ENCODE results near the gene KRTAP4-4.
"Not testable (repeated sequence)": the region's sequence is repeated elsewhere in the genome, so short reads cannot be mapped to it uniquely, and the experiment has no call there.

Gene KRTAP4-4

DNA sequence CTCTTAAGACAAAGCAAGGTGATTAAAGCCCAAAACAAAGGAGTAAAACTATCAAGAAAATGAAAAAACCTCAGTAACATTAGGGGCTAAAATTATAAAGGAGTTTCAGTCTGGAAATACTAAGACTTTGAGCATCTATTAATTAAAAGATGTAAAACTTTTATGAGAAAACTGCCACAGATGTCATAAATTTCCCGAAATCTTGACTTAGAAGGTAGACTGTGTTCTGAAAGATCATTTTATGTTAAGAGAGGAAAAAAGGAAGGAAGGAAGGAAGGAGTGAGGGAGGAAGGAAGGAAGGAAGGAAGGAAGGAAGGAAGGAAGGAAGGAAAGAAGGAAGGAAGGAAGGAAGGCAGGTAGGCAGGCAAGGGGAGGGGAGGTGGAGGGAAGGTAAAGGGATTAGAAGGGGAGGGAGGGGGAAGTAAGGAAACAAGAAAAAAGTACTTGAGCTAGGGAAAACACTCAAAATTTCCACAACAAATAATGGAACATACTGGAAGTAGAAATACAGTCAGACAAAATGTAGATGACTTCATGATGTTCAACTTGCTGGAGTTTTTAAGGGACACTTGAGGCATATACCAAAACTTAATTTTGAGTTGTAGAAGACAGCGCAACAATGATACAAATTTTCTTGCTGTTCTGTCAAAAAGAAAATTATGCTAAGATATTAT is 12.9 kb downstream of the KRTAP4-4 start:
- no peak for DNase-seq

DNA sequence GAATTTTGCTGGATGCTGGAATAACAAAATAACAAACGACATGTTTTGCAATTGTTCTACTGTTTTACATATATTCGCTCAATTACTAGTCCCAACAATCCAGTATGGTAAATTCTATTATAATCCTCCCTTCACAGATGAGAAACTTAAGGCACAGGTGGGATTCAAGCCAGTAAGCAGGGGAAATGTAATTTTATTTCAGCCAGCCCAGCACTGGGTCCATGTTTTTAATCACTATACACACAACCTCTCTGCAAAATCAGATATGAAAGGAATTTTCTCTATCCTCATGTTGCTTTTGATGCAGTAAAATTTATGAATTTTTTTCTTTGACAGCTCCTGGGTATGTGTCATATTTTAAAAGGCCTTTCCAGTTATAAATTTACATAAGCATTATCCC is 15.3 kb downstream of the KRTAP4-4 start:
- DNase-seq: no peak

DNA sequence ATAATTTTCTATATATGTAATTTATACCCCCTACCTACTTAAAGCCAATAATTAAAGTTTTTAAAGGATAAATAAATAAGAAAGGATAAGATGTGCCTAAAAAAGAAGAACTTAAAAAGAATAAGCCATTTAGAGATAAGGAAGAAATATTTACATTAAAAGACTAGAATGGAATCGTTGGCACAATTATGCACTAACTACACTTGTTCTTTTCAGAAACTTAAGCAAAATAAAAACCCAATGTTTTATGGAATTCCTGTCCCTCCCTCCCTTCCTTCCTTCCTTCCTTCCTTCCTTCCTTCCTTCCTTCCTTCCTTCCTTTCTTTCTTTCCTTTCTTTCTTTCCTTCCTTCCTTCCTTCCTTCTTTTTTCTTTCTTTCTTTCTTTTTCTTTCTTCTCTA is 15.7 kb downstream of the KRTAP4-4 start:
- no peak for DNase-seq

DNA sequence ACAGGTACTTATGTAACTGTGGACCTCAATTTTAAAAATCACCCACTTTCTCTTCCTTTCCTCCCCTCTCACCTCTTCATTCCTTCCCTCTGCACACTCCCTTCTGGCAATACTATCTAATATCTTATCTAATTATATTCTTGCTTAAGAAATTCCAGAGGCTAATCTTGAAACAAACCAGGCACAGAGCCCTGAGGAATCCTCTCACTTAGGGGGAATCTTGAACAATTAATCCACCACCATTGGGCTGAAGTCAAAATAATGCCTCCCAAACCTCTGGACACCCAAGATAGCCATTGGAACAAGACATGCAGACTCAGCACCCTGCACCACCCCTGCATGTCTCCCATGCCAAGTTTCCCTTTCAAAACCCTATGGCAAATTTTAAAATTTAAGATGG is 19.2 kb downstream of the KRTAP4-4 start:
- no peak for DNase-seq

DNA sequence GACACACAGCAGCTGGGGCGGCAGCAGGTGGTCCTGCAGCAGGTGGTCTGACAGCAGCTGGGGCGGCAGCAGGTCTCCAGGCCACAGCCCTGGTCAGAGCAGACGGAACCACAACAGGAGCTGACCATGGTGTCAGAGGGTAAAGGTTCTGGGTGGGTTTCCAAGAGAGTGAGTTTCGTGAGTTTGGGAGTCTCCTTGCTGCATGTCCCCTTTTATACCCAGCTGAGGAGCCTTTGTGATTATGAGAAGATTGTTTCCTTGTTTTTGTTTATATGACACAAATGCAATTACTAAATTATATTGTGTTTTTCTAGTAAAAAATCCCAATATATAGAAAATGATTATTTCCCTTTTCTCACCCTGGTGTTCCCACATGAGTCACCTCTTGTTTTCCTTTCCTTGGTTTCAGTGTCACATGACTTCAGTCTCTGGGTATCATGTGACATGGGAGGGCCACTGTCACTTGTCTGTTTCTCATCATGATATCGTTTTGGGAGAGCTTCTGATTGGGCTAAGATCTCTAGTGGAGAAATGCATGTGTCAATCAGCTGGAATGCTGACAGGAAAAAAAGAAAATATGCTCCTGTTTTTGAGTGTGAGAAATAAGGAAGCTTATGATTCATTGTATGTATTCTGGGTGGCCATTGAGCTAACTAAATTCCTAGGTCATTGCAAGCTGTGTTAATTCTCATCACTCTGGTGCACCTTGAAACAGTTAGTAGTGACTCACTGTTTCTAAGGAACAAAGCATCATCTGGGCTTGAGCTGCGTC is 20.0 kb downstream of the KRTAP4-4 start, which contains the start of gene KRTAP4-6:
KRTAP4-6 (minus strand) TSS at position 185 of the 772 bp plus-strand sequence; CDS start at position 128, 57 bp downstream.
- no peak for DNase-seq

DNA sequence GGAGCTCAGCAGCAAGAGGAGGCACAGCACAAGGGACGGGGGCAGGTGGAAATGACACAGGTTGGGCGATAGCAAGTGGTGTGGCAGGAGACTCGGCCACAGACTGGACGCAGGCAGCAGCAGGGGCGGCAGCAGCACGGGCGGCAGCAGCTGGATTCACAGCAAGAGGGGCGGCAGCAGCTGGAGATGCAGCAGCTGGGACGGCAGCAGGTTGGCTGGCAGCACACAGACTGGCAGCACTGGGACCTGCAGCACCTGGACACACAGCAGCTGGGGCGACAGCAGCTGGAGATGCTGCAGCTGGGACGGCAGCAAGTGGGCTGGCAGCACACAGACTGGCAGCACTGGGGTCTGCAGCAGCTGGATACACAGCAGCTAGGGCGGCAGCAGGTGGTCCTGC is 20.7 kb downstream of the KRTAP4-4 start:
- DNase-seq: not testable (repeated sequence)

DNA sequence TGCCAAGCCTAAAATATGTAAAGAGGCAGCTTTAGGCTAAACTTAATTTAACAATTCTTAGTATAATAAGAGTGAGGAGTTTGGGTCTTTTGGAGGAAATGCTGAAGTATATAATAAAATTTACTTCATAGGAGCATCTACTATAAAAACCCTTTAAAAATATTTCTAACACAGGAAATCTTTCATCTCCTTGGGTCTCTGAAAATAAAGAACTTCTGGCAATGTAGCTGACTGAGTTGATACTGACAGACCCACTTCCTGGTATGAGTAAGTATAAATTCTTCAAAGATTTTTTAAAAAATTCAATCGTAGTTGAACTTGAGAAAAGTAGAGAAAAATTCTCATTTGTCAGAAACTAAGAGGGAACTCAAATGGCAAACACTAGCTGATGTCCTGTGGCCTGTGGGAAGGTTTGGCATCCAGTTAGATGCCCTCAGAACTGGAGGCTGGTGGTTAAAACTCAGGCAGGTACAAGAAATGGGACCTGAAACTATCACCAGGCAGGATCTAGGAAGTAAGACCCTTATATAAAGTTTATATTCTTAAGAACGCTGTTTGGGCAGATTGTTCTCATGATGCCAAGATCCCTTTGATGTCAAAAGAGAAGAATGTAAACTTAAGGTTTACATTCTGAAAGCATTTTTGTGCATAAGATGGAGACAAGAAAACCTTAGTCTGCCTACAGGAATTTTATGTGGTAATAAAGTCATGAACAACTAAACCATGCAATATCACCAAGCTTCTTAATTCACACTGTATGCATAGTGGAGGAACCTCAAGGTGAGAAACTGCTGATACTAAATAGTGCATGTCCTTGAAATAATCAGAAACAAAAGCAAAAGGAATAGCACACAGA is 26.4 kb downstream of the KRTAP4-4 start:
- DNase-seq: peak in 3 of 6 experiments; percentile 34 to 44 (median 43)

DNA sequence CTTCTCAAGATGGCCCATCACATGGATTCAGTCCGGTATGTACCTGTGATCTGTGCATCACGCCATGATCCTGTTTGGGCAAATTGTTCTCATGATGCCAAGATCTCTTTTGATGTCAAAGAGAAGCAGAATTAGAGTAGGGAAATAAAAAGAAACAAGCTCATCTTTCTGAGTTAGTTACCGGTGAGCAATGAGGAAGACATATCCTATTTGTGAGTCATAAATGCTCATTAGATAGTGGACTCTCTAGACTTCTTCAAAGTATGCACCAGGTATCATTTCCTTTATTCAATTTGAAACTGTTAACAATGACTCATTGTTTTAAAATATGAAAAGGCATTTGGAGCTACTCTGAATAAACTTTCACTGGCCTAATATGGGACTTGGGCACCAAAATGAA is 28.6 kb downstream of the KRTAP4-4 start:
- no peak for DNase-seq

DNA sequence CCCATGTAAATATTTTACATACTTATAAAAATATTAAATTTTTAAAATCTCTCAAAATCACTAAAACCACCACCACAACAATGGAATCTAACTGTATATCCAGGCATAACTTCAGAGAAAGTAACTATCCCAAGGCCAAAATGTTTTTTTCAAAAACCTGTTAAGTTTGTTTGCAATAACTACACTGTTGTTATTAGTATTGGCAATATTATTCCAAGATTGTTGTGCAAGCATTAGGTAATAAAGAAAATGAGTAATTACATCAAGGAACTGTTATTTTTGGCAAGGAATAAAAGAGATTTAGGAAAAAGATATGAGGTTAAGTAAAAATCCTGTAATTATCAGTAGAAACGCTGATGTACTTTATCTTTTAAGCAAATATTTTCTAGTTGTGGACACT is 33.2 kb downstream of the KRTAP4-4 start:
- no peak for DNase-seq

DNA sequence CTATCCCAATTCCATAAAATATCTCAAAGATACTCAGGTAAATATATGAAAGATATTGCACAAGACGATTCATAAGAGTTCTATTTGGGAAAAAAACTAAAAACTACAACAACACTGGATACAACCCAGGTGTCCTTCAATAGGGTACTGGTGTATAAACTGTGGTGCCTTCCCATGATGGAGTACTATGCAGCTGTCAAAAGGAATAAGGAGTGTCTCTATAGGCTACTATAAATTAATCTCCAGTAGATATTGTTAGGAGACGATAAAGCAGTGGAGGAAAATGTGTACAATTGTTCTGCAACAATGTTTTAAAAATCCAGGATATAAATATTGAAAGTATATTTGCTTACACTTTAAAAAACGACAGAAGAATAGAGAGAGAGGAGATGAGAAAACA is 34.1 kb downstream of the KRTAP4-4 start:
- DNase-seq: no peak

DNA sequence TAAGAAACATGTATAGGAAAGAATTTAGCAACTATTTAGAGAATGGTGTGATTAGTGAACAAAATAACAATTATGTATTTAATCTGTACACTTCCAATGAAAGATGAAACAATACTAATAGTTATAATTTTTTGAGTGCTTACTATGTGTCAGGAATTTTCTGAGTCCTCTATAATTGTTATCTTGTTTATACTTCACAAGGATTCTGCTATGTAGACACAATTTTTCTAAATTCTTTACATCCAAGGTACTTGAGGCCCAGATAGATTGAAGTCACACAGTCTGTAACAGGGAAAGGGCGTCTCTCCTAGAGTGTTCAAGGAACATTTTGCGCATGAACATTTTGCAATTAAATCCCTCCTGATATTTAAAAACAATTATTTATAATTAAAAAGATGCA is 35.5 kb downstream of the KRTAP4-4 start:
- DNase-seq: no peak

DNA sequence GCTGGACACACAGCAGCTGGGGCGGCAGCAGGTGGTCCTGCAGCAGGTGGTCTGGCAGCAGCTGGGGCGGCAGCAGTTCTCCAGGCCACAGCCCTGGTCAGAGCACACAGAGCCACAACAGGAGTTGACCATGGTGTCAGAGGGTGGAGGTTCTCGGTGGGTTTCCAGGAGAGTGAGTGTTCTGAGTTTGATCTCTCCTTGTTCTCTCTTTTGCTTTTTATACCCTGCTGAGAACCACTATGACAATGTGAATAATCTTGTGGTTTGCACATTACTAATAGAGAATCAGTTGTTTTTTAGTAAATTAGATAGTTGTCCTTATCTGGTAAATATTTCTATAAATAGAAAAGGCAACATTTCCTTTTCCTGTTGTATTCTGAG is 36.6 kb downstream of the KRTAP4-4 start, which contains the start of gene KRTAP4-12:
KRTAP4-12 (minus strand) TSS at position 192 of the 381 bp plus-strand sequence; CDS start at position 132, 60 bp downstream.
- DNase-seq: not testable (repeated sequence)

DNA sequence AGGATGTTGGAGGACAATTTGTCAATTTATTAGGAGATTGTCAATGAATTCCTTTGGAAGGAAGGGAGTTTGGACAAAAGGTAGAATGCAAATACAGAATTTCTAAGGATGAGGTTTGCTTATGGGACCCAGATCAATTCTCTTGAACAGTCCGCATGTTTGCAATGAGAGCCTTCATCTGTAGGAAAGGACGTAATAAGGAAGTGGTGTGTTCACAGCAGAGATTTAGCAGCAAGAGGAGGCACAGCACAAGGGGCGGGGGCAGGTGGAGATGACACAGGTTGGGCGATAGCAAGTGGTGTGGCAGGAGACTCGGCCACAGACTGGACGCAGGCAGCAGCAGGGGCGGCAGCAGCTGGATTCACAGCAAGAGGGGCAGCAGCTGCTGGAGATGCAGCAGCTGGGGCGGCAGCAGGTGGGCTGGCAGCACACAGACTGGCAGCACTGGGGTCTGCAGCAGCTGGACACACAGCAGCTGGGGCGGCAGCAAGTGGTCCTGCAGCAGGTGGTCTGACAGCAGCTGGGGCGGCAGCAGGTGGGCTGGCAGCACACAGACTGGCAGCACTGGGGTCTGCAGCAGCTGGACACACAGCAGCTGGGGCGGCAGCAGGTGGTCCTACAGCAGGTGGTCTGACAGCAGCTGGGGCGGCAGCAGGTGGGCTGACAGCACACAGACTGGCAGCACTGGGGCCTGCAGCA is 37.1 kb downstream of the KRTAP4-4 start:
- peak in 2 of 6 experiments; percentile 23 for DNase-seq

DNA sequence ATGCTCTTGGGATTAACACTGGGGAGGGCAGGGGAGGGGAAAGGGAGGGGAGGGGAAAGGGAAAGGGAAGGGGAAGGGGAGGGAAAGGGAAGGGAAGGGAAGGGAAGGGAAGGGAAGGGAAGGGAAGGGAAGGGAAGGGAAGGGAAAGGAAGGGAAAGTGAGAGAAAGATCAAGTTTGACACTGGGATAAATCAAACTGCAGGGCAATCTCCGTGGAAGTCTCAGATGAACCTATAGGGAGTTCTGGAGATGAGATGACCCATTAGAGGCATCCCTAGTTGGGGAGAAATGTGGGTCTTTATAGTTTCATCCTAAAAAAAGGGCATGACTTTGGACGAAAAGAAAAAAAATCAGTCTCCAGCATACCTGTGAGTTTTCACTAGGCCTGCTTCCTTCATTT is 38.8 kb downstream of the KRTAP4-4 start:
- DNase-seq: no peak

DNA sequence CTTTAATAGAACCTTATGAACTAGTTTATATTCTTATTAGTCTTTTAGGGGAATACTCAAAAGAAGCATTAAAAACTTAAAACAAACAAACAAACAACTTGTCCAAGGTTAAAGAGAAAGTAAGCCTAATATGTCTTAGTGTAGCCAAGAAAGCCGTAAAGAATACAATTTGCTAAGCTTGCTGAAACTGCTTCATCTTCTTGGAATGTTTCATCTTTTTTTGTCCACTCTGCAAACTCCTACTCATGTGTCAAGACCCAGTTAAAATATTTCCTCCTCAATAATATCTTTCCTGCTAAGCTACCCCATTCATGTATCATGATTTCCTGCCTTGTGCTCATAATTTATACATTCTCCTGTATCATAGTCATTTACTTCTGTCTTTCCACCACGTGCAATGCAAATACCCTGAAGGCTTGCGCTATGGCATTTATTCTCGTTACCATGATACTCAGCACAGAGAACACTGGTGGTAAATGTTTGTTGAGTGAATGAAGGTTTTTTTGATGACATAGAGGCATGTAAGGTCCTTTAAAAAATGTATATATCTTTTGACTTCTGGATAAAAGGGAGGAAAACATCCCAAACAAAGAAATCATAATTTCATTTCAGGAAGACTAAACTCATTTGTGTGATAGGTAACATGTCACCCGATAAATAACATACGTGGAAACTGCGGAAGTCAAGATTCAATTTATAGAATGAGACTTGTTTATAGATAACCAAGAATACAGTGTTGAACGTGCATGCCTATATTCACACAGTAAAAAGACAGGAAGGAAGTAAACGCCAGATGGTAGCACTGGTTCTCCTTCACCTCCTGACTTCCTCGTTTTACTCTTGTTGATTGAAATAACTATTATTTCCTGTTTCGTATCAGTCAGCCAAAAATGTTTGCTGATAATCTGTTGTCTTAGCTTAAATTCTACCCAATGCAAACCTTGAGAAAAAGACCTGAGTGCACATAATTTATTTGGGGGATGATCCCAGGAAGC is 40.6 kb downstream of the KRTAP4-4 start:
- peak in 3 of 6 experiments; percentile 43 to 57 (median 52) for DNase-seq

DNA sequence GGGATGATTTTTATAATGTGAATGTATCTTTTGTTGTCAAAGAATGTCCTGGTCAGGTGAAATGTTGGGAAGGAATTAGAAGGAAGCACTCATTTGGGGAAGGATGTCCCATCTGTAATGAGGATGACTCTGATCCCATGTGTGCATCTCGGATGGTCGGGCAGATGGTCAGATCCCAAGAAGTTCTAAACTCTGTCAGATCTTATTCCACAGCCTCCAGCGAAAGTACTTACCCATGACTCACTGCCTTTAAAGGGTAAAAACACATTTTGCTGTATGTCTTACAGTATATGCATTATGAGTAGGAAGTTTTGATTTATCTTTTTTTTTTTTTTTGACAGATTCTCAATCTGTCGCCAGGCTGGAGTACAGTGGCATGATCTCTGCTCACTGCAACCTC is 41.8 kb downstream of the KRTAP4-4 start:
- DNase-seq: no peak

DNA sequence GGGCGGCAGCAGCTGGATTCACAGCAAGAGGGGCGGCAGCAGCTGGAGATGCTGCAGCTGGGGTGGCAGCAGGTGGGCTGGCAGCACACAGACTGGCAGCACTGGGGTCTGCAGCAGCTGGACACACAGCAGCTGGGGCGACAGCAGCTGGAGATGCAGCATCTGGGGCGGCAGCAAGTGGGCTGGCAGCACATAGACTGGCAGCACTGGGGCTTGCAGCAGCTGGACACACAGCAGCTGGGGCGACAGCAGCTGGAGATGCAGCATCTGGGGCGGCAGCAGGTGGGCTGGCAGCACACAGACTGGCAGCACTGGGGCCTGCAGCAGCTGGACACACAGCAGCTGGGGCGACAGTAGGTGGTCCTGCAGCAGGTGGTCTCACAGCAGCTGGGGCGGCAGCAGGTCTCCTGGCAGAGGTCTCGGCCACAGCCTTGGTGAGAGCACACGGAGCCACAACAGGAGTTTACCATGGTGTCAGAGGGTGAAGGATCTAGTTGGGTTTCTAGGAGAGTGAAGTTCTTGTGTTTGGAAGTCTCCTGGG is 42.6 kb downstream of the KRTAP4-4 start, which contains the start of gene KRTAP4-11:
KRTAP4-11 (minus strand) TSS at position 528 of the 541 bp plus-strand sequence; CDS start at position 470, 58 bp downstream.
- DNase-seq: not testable (repeated sequence)

DNA sequence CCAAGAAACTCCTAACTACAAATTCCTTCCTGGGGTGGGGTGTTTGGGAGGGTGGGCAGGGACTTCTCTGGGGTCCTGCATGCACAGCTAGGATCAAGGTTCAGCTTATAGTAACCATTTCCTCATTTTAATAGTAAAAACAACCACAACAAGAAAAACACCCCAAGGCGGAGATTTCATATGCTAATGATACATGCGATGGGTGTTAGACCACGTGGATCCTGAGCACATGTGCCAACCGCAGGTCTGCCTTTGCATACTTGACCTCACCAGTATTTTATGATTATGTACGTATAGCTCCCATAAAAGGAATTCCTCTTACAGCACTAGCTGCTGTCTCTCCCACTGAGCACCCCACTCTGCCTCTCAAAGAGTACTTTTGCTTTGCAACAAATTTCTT is 44.3 kb downstream of the KRTAP4-4 start:
- DNase-seq: no peak

DNA sequence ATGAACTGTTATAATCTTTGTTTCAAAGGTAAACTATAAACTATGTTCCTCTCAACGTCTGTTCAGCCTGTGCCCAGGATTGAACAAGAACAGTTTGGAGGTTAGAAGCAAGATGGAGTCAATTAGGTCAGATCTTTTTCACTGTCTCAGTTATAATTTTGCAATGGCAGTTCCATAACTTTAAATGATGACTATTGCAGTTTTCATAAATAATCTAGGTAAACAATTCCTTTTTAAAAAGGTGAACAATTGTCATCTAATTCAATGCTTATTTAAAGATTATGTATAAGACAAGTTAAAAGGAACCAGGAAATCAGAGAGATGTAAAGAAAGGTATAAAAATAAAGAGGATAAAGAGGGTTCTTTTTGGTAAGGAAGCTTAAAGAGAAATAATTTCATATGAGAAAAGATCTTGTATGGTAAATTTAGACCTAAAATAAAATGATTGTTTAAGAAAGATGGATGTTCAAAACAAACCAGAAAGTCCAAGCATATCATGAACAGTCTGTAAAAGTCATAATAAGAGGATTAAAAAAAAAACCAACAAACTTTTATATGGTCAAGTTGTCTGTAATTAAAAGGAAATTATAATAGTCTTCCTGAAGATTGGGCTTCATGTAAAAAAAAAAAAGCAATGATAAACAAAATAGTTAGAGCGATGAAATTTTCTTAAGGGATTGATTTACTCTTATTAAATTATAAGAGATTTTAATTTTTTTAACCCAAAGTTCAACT is 49.2 kb downstream of the KRTAP4-4 start:
- no peak for DNase-seq

All from stimulated activated naive CD4-positive, alpha-beta T cell (primary cell).